ENCODE data around the gene ZNF22. TPM values are rescaled to one million over a fixed set of nuclear protein-coding genes. Genes with fewer than 3 reads are reported as not detected.

ZNF22 gene
- total RNA-seq, 1 experiment from 2014 or later: 14.6 TPM

- no peaks in the 10 kb centered on the region for H3K36me3 ChIP-seq (ENCODE audit: control insufficient read depth, insufficient read depth, low read length)
- H3K4me3 ChIP-seq (ENCODE audit: low read depth in 2 of 2, low read length in 2 of 2): no peak overlapping the region
- BruUV-seq (replicated peaks): no TSS peak
- H3K27ac ChIP-seq (ENCODE audit: low read length): no peak overlapping the region
- no peak for ATAC-seq
- in situ Hi-C loops (cut with HindIII; ENCODE audit: low pct_unique_long_range_greater_than_20kb, low sequenced_read_pairs) (no loop called here), intact Hi-C loops (cut with micrococcal nuclease; ENCODE audit: unreplicated experiment) (no loop called here)
- POLR2A ChIA-PET: no interaction called here
- CTCF ChIA-PET: no interaction called here
- H3K4me1 ChIP-seq (ENCODE audit: control insufficient read depth, insufficient read depth, low read length): 0 out of 2 replicates have a peak, but pooled peaks cover 7% of the 10 kb centered on the region
- no peak for DNase-seq (ENCODE audit: low read depth, low spot score)
- TF ChIP-seq SIN3A (IDR thresholded peaks at IDR 0.05; ENCODE audit: borderline replicate concordance, insufficient read depth, low read depth, low read length): no peak
- no peak for TF ChIP-seq REST (IDR thresholded peaks at IDR 0.05; ENCODE audit: insufficient read depth in 1 of 2, low read depth in 2 of 2, low read length in 1 of 2)
- no peak for TF ChIP-seq CTCF (IDR thresholded peaks at IDR 0.05)
- no peak for TF ChIP-seq POLR2AphosphoS5 (IDR thresholded peaks at IDR 0.05; ENCODE audit: low read depth, low read length)
- TF ChIP-seq TCF7L2 (IDR thresholded peaks at IDR 0.05; ENCODE audit: low read depth, low read length): no peak
- H3K9me3 ChIP-seq (ENCODE audit: control insufficient read depth, insufficient read depth, low read depth, low read length): no peaks in the 10 kb centered on the region
- H3K27me3 ChIP-seq (ENCODE audit: control insufficient read depth, insufficient read depth, low read length): no peaks in the 10 kb centered on the region
These were observed 9.2 kb upstream of the ZNF22 start for GRCh38 chr10:44991571-44991970.

- Histone ChIP-seq H3K27ac (ENCODE audit: low read length) (no peak overlapping the region), H3K4me1 (ENCODE audit: control insufficient read depth, insufficient read depth, low read length) (0 out of 2 replicates have a peak, but pooled peaks cover 7% of the 10 kb centered on the region), H3K27me3 (ENCODE audit: control insufficient read depth, insufficient read depth, low read length) (no peaks in the 10 kb centered on the region), H3K9me3 (ENCODE audit: control insufficient read depth, insufficient read depth, low read depth, low read length) (no peaks in the 10 kb centered on the region), H3K4me3 (ENCODE audit: low read depth in 2 of 2, low read length in 2 of 2) (no peak overlapping the region), H3K36me3 (ENCODE audit: control insufficient read depth, insufficient read depth, low read length) (no peaks in the 10 kb centered on the region)
- TF ChIP-seq TCF7L2 (IDR thresholded peaks at IDR 0.05; ENCODE audit: low read depth, low read length): no peak
- no peak for TF ChIP-seq POLR2AphosphoS5 (IDR thresholded peaks at IDR 0.05; ENCODE audit: low read depth, low read length)
- TF ChIP-seq SIN3A (IDR thresholded peaks at IDR 0.05; ENCODE audit: borderline replicate concordance, insufficient read depth, low read depth, low read length): no peak
- TF ChIP-seq REST (IDR thresholded peaks at IDR 0.05; ENCODE audit: insufficient read depth in 1 of 2, low read depth in 2 of 2, low read length in 1 of 2): no peak
- no peak for TF ChIP-seq CTCF (IDR thresholded peaks at IDR 0.05)
- in situ Hi-C loops (cut with HindIII; ENCODE audit: low pct_unique_long_range_greater_than_20kb, low sequenced_read_pairs) (no loop called here), intact Hi-C loops (cut with micrococcal nuclease; ENCODE audit: unreplicated experiment) (no loop called here)
- ChIA-PET CTCF (no interaction called here), POLR2A (no interaction called here)
- BruUV-seq (replicated peaks): no TSS peak
- DNase-seq (ENCODE audit: low read depth, low spot score): no peak
- ATAC-seq: no peak
These were observed 8.5 kb upstream of the ZNF22 start for GRCh38 chr10:44992070-44992731.
